Suprapubic skin (tissue), 3 donors: ENCODE results near the gene TFAP2B.

Experiments
- POLR2A ChIP-seq, 2 donors: fragments of 450-650 bp; IDR thresholded peaks; one replicate each; pipeline ENCODE4 v1.6.1; 2017; ENCODE audit warnings: antibody characterized with exemption in 2 of 2, mild to moderate bottlenecking in 2 of 2, moderate library complexity in 2 of 2
- TF ChIP-seq, protein P1 (sequence below), 2 donors: fragments of 200-600 bp in 1 of 2; fragments of 450-650 bp in 1 of 2; sonication (generic) in 1 of 2; IDR thresholded peaks; one replicate each; pipeline ENCODE4 v1.5.1; 2016 to 2019; ENCODE audit warnings: antibody characterized with exemption in 2 of 2, mild to moderate bottlenecking in 1 of 2, moderate library complexity in 1 of 2

DNA sequence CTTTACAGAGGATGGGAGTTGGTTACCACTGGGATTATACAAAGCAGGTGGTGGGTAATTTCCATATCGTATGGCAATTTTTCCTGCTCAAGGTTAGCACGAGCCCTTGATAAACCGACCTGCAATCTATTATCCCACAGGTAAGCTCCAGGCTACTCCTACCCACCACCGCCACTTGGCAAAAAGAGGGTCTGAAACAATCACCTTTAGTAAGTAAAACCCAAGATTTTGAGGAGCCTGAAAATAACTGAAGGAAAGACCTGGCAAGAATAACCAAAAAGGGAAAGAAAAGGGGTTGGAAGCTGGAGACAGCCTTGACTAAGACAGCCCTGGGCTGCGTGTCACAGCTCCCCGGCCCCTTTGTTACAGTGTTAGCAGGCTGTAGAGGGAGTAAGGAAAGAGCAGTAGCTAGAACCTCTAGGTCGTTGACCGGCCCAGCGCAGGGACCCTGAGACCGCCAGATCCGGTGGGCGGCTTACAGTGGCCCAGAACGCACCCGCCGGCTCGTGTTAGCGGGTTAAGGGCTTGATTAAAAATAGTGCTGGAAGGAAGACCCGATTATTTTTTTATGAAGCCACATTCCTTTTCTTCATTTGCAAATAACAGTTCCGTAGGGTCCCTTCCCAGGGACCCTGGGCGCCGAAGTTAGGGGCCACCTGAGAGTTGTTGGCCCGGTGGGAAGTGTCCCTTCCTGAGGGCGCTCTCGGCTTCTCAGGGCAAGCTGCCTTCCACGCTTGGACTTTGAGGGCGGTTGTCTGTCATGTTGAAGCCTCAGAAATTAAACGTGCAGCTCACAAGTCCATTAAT, 30.5 kb downstream of the TFAP2B start:
- TF ChIP-seq, protein P1, sequence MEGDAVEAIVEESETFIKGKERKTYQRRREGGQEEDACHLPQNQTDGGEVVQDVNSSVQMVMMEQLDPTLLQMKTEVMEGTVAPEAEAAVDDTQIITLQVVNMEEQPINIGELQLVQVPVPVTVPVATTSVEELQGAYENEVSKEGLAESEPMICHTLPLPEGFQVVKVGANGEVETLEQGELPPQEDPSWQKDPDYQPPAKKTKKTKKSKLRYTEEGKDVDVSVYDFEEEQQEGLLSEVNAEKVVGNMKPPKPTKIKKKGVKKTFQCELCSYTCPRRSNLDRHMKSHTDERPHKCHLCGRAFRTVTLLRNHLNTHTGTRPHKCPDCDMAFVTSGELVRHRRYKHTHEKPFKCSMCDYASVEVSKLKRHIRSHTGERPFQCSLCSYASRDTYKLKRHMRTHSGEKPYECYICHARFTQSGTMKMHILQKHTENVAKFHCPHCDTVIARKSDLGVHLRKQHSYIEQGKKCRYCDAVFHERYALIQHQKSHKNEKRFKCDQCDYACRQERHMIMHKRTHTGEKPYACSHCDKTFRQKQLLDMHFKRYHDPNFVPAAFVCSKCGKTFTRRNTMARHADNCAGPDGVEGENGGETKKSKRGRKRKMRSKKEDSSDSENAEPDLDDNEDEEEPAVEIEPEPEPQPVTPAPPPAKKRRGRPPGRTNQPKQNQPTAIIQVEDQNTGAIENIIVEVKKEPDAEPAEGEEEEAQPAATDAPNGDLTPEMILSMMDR (IDR thresholded peaks at IDR 0.05), result no peak
- no peak for TF ChIP-seq POLR2A (IDR thresholded peaks at IDR 0.05)
